ENCODE results near the gene PARK7. TPM values are rescaled to one million over a fixed set of nuclear protein-coding genes. Genes with fewer than 3 reads are reported as not detected.
"Not testable (repeated sequence)": the region's sequence is repeated elsewhere in the genome, so short reads cannot be mapped to it uniquely, and the experiment has no call there.

Gene PARK7
- total RNA-seq, 5 donors from 2014 or later (not counting 1 experiment from before 2014, with no cell fraction given) = 103 to 125 (median 116) TPM

GRCh38 chr1:7962014-7962335 is 464 bp downstream of the PARK7 start:
- peak overlapping the region; percentile 93 to 99 (median 98) for H3K4me3 Mint-ChIP-seq
- Histone ChIP-seq H3K27ac (ENCODE audit: low read length) (peak overlapping the region; percentile 89), H3K9me3 (no peaks in the 10 kb centered on the region), H3K27me3 (replicated peaks in 1 of 2; ENCODE audit: control insufficient read depth in 2 of 2, extremely low read depth in 1 of 2, insufficient read depth in 2 of 2, low read length in 1 of 2) (no peaks in the 10 kb centered on the region), H3K4me3 (ENCODE audit: control insufficient read depth in 1 of 2, extremely low read depth in 1 of 2, low read length in 1 of 2) (peak overlapping the region; percentile 68 to 90), H3K4me1 (ENCODE audit: control insufficient read depth in 1 of 2, extremely low read depth in 1 of 2, insufficient read depth in 2 of 2, low read length in 2 of 2) (peaks cover 9 to 44% of the 10 kb centered on the region in 2 experiments), H3K36me3 (ENCODE audit: control insufficient read depth in 2 of 2, extremely low read depth in 1 of 2, insufficient read depth in 1 of 2, low read length in 1 of 2) (peaks cover 0 to 30% of the 10 kb centered on the region in 2 donors)
- DNase-seq (peak in 21 of 35 experiments; percentile 19 to 76 (median 42)), ATAC-seq (replicated peaks in 1 of 4) (peak in 3 of 4 experiments; percentile 4 to 32 (median 5))
- H3K9me3 Mint-ChIP-seq = no peaks in the 10 kb centered on the region
- CTCF ChIA-PET = interaction anchor here in 1 of 2 donors (1.0 kb wide), 1 partner anchor 14 kb away, joined by 3 read pairs; no protein-coding TSS in a partner anchor
- POLR2A ChIA-PET = interaction anchor here in 1 of 2 donors (0.7 kb wide), 1 partner anchor 13 kb away, joined by 4 read pairs; no protein-coding TSS in a partner anchor
- peaks cover 61 to 71% (median 66%) of the 10 kb centered on the region in 3 donors for H3K4me1 Mint-ChIP-seq
- 0% methylated on average over 2 of the region's 10 CpGs for WGBS (ENCODE audit: insufficient coverage)
- H3K27ac Mint-ChIP-seq = peak overlapping the region; percentile 84 to 87
- no peaks in the 10 kb centered on the region for H3K27me3 Mint-ChIP-seq
- H3K36me3 Mint-ChIP-seq = peaks cover 29% of the 10 kb centered on the region

DNA sequence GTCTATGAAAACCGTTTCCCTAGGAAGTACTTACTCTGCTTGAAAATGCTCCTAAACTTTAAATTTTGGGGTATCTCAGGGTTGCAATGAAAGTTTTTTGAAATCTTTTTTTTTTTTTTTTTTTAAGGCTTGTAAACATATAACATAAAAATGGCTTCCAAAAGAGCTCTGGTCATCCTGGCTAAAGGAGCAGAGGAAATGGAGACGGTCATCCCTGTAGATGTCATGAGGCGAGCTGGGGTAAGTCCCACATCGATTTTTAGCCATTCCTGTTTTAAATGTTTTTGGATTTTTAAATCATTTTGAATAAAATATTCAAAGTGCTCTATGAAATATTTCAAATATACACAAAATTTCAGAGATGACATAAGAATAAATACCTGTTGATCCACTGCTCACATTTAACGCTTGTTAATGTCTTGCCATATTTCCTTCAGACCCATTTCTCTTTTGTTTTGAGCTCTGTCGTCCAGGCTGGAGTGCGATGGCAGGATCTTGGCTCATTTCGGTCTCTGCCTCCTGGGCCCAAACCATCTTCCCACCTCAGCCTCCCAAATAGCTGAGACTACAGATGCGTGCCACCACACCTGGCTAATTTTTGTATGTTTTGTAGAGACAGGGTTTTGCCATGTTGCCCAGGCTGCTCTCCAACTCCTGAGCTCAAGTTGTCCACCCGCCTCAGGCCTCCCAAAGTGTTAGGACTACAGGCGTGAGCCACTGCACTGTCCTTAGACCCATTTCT is 1.3 kb downstream of the PARK7 start:
- Histone ChIP-seq H3K27me3 (replicated peaks in 1 of 2; ENCODE audit: control insufficient read depth in 2 of 2, extremely low read depth in 1 of 2, insufficient read depth in 2 of 2, low read length in 1 of 2) (no peaks in the 10 kb centered on the region), H3K4me1 (ENCODE audit: control insufficient read depth in 1 of 2, extremely low read depth in 1 of 2, insufficient read depth in 2 of 2, low read length in 2 of 2) (peaks cover 9 to 39% of the 10 kb centered on the region in 2 experiments), H3K9me3 (no peaks in the 10 kb centered on the region), H3K36me3 (ENCODE audit: control insufficient read depth in 2 of 2, extremely low read depth in 1 of 2, insufficient read depth in 1 of 2, low read length in 1 of 2) (peaks cover 0 to 36% of the 10 kb centered on the region in 2 donors), H3K27ac (ENCODE audit: low read length) (peak overlapping the region; percentile 89), H3K4me3 (ENCODE audit: control insufficient read depth in 1 of 2, extremely low read depth in 1 of 2, low read length in 1 of 2) (peak overlapping the region in 1 of 2 donors; percentile 90)
- CTCF ChIA-PET = interaction anchor here (0.6 to 0.7 kb wide), 3 partner anchors 387 to 997 kb away, joined by 3 to 7 read pairs (median 4); no protein-coding TSS in a partner anchor
- H3K27ac Mint-ChIP-seq = peak overlapping the region; percentile 84 to 87
- ATAC-seq (replicated peaks in 1 of 4) = no peak
- H3K27me3 Mint-ChIP-seq = no peaks in the 10 kb centered on the region
- 80% methylated on average over 1 of the region's 11 CpGs for WGBS (ENCODE audit: insufficient coverage)
- H3K4me1 Mint-ChIP-seq = peaks cover 64 to 74% (median 69%) of the 10 kb centered on the region in 3 donors
- peaks cover 33% of the 10 kb centered on the region for H3K36me3 Mint-ChIP-seq
- no peak for DNase-seq
- H3K4me3 Mint-ChIP-seq = peak overlapping the region; percentile 93 to 99 (median 98)
- no peaks in the 10 kb centered on the region for H3K9me3 Mint-ChIP-seq
- POLR2A ChIA-PET = interaction anchor here (0.6 to 0.7 kb wide), 7 partner anchors 14 to 561 kb away, joined by 3 to 9 read pairs (median 4); no protein-coding TSS in a partner anchor

- peak overlapping the region in 1 of 2 donors; percentile 48 for H3K27ac Mint-ChIP-seq
- H3K4me1 Mint-ChIP-seq = peaks cover 64 to 74% (median 69%) of the 10 kb centered on the region in 3 donors
- POLR2A ChIA-PET = interaction anchor here in 1 of 2 donors (0.6 kb wide), 1 partner anchor 136 kb away, joined by 3 read pairs; no protein-coding TSS in a partner anchor
- DNase-seq; H3K27ac ChIP-seq (ENCODE audit: low read length); H3K27me3 Mint-ChIP-seq; H3K9me3 Mint-ChIP-seq; H3K27me3 ChIP-seq (replicated peaks in 1 of 2; ENCODE audit: control insufficient read depth in 2 of 2, extremely low read depth in 1 of 2, insufficient read depth in 2 of 2, low read length in 1 of 2); H3K9me3 ChIP-seq; H3K4me3 ChIP-seq (ENCODE audit: control insufficient read depth in 1 of 2, extremely low read depth in 1 of 2, low read length in 1 of 2); ATAC-seq (replicated peaks in 1 of 4): not testable (repeated sequence)
- Histone ChIP-seq H3K4me1 (ENCODE audit: control insufficient read depth in 1 of 2, extremely low read depth in 1 of 2, insufficient read depth in 2 of 2, low read length in 2 of 2) (peaks cover 9 to 39% of the 10 kb centered on the region in 2 experiments), H3K36me3 (ENCODE audit: control insufficient read depth in 2 of 2, extremely low read depth in 1 of 2, insufficient read depth in 1 of 2, low read length in 1 of 2) (peaks cover 0 to 36% of the 10 kb centered on the region in 2 donors)
- WGBS (ENCODE audit: insufficient coverage) = 100% methylated on average over 3 of the region's 12 CpGs
- CTCF ChIA-PET = interaction anchor here in 1 of 2 donors (0.6 kb wide), 1 partner anchor 996 kb away, joined by 7 read pairs; no protein-coding TSS in a partner anchor
- peaks cover 33% of the 10 kb centered on the region for H3K36me3 Mint-ChIP-seq
- peak overlapping the region; percentile 76 to 99 (median 93) for H3K4me3 Mint-ChIP-seq
Measured at GRCh38 chr1:7963378-7963730, 1.8 kb downstream of the PARK7 start.

GRCh38 chr1:7963841-7964240 is 2.3 kb downstream of the PARK7 start:
- peak overlapping the region in 1 of 2 donors; percentile 34 for H3K27ac Mint-ChIP-seq
- H3K27me3 ChIP-seq (replicated peaks in 1 of 2; ENCODE audit: control insufficient read depth in 2 of 2, extremely low read depth in 1 of 2, insufficient read depth in 2 of 2, low read length in 1 of 2); POLR2A ChIA-PET; CTCF ChIA-PET; H3K27ac ChIP-seq (ENCODE audit: low read length); H3K27me3 Mint-ChIP-seq; H3K9me3 ChIP-seq; DNase-seq; H3K4me3 ChIP-seq (ENCODE audit: control insufficient read depth in 1 of 2, extremely low read depth in 1 of 2, low read length in 1 of 2); H3K9me3 Mint-ChIP-seq; ATAC-seq (replicated peaks in 1 of 4): not testable (repeated sequence)
- peaks cover 65 to 75% (median 69%) of the 10 kb centered on the region in 3 donors for H3K4me1 Mint-ChIP-seq
- H3K36me3 Mint-ChIP-seq = peaks cover 34% of the 10 kb centered on the region
- Histone ChIP-seq H3K36me3 (ENCODE audit: control insufficient read depth in 2 of 2, extremely low read depth in 1 of 2, insufficient read depth in 1 of 2, low read length in 1 of 2) (peaks cover 0 to 41% of the 10 kb centered on the region in 2 donors), H3K4me1 (ENCODE audit: control insufficient read depth in 1 of 2, extremely low read depth in 1 of 2, insufficient read depth in 2 of 2, low read length in 2 of 2) (peaks cover 9 to 39% of the 10 kb centered on the region in 2 experiments)
- WGBS (ENCODE audit: insufficient coverage) = 80% methylated on average over 1 of the region's 7 CpGs
- H3K4me3 Mint-ChIP-seq = peak overlapping the region in 2 of 3 donors; percentile 53 to 93

- DNase-seq = no peak
- Histone ChIP-seq H3K36me3 (ENCODE audit: control insufficient read depth in 2 of 2, extremely low read depth in 1 of 2, insufficient read depth in 1 of 2, low read length in 1 of 2) (peaks cover 0 to 47% of the 10 kb centered on the region in 2 donors), H3K27me3 (replicated peaks in 1 of 2; ENCODE audit: control insufficient read depth in 2 of 2, extremely low read depth in 1 of 2, insufficient read depth in 2 of 2, low read length in 1 of 2) (no peaks in the 10 kb centered on the region), H3K4me1 (ENCODE audit: control insufficient read depth in 1 of 2, extremely low read depth in 1 of 2, insufficient read depth in 2 of 2, low read length in 2 of 2) (peaks cover 9 to 39% of the 10 kb centered on the region in 2 experiments), H3K4me3 (ENCODE audit: control insufficient read depth in 1 of 2, extremely low read depth in 1 of 2, low read length in 1 of 2) (no peak overlapping the region), H3K9me3 (no peaks in the 10 kb centered on the region), H3K27ac (ENCODE audit: low read length) (no peak overlapping the region)
- H3K4me1 Mint-ChIP-seq = peaks cover 63 to 75% (median 70%) of the 10 kb centered on the region in 3 donors
- H3K4me3 Mint-ChIP-seq = peak overlapping the region in 1 of 3 donors; percentile 93
- ChIA-PET CTCF (interaction anchor here in 1 of 2 donors (0.6 kb wide), 1 partner anchor 10 kb away, joined by 3 read pairs; no protein-coding TSS in a partner anchor), POLR2A (no interaction called here)
- no peaks in the 10 kb centered on the region for H3K9me3 Mint-ChIP-seq
- no peaks in the 10 kb centered on the region for H3K27me3 Mint-ChIP-seq
- WGBS (ENCODE audit: insufficient coverage) = no CpG with 5 or more reads among the region's 3 CpGs
- ATAC-seq (replicated peaks in 1 of 4) = no peak
- H3K27ac Mint-ChIP-seq = no peak overlapping the region
- peaks cover 39% of the 10 kb centered on the region for H3K36me3 Mint-ChIP-seq
Measured at GRCh38 chr1:7964476-7964875, 3.0 kb downstream of the PARK7 start.

DNA sequence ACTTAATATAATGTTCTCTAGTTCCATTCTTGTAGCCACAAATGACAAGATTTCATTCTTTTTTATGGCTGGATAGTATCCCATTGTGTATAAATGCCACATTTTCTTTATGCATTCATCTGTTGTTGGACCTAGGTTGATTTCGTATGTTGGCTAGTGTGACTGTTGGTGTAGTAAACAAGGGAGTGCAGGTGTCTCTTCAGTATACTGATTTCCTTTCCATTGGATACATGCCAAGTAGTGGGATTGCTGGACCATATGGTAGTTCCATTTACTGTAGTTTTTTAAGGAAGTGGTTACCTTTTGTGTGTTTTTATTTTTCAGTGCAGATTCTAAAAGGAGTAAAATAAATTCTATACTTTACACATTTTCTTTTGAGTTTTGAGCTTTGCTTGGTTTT is 5.7 kb downstream of the PARK7 start:
- ChIA-PET POLR2A (interaction anchor here (0.5 to 0.7 kb wide), 3 partner anchors 38 to 543 kb away, joined by 3 to 4 read pairs (median 3); no protein-coding TSS in a partner anchor), CTCF (interaction anchor here in 1 of 2 donors (1.0 kb wide), 1 partner anchor 9 kb away, joined by 4 read pairs; no protein-coding TSS in a partner anchor)
- peaks cover 59% of the 10 kb centered on the region for H3K36me3 Mint-ChIP-seq
- Histone ChIP-seq H3K36me3 (ENCODE audit: control insufficient read depth in 2 of 2, extremely low read depth in 1 of 2, insufficient read depth in 1 of 2, low read length in 1 of 2) (peaks cover 12 to 74% of the 10 kb centered on the region in 2 donors), H3K4me3 (ENCODE audit: control insufficient read depth in 1 of 2, extremely low read depth in 1 of 2, low read length in 1 of 2) (no peak overlapping the region), H3K27me3 (replicated peaks in 1 of 2; ENCODE audit: control insufficient read depth in 2 of 2, extremely low read depth in 1 of 2, insufficient read depth in 2 of 2, low read length in 1 of 2) (no peaks in the 10 kb centered on the region), H3K9me3 (no peaks in the 10 kb centered on the region), H3K4me1 (ENCODE audit: control insufficient read depth in 1 of 2, extremely low read depth in 1 of 2, insufficient read depth in 2 of 2, low read length in 2 of 2) (peaks cover 2 to 32% of the 10 kb centered on the region in 2 experiments), H3K27ac (ENCODE audit: low read length) (no peak overlapping the region)
- no peak overlapping the region for H3K4me3 Mint-ChIP-seq
- no peaks in the 10 kb centered on the region for H3K27me3 Mint-ChIP-seq
- no peaks in the 10 kb centered on the region for H3K9me3 Mint-ChIP-seq
- DNase-seq (no peak), ATAC-seq (replicated peaks in 1 of 4) (no peak)
- WGBS (ENCODE audit: insufficient coverage) = 80% methylated on average over 1 of the region's 1 CpG
- peaks cover 45 to 58% (median 57%) of the 10 kb centered on the region in 3 donors for H3K4me1 Mint-ChIP-seq
- H3K27ac Mint-ChIP-seq = peak overlapping the region; percentile 10 to 49

All from T-cell (primary cell).